ENCODE results near the gene ZAP70.

ZAP70 gene

DNA sequence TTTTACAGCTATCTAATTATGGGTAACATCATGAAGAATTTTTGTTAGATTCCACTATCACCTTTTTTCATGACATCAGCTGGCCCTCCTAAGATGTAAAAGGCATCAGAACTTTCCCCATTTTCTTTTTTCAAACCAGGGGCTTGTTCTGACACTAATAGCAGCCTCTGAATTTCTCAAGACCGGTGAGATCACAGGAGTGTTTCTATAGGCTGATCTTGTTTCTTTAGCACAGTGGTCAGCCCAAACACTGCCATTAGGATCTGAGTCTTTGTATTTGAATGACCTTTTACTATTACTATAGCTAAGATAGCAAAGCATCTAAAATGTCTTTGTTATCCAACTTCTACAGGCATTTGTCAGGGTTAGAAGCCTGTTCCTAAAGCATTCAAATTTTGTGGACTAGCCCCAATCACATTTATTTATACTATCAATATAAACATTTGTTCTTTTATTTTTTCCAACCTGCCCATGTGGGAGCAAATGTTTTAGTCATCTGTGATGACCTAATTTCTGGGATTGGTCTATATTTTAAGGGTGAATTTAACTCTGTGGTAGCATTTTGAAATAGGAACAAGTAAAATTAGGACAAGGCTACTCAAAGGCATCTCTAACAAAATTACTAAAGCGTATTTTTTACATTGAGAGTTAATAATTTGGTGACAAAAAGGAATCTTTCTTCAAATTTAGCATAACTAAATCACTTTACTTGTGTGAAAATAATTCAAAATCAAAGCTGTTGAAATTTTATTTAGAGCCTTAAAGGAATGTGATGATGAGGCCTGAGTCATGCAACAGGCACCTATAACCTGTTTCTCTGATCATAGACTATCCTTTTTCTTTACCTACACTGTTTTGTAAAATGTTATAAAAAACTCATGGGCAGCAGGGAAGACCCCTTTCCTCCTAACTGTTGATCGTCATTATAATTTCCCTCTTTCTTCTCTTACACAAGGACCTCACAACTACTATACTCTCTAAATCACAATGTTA is 39.3 kb downstream of the ZAP70 start:
- no peak for DNase-seq (ENCODE audit: low read depth)

DNA sequence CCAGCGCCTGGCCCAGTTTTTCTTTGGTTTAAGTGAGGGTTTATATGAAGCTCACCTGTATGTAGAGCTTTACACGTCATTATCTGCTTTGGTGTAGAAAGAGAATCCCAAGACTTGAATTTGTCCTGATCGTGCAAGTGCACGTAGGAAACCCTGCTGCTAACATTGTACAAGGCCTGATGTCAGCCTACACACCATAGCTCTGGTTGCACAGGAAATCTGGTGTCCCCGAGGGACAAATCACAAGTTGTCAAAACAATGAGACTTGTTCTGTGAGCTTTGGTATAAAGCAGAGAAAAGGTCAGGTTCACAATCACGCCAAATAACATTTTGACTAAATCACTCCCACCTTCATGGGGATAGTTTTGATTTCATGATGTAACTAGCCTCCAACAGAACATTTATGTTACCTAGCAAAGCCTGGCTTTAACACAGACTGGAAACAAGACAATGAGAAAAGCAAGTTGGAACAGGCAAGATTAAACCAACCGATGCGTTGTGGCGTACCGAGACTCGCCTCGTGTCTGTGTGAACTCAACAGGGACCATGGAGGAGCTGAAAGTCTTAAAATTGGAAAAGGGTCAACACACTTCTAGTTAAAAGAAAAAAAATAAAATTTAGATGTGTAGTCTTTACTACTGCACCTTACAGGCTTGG is 41.4 kb downstream of the ZAP70 start:
- DNase-seq (ENCODE audit: low read depth) = no peak

DNA sequence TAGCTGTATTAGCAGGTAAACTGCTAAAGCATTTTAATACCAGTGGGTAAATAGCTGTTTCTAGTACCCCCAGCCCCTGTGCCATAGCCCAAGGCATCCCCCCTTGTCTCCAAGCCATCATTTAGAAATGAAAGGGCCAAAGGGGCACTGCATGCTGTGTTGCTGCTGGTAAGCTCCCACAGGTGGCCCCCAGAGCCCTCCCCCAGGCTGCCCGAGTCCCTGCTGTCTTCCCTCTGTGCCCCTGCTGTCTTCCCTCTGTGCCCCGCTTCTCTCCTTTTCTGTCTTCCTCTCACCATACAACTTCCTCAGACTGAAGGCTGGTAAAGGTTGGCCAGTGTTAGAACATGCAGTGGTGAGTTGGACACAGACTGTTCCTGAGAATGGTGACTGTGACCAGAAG is 42.1 kb downstream of the ZAP70 start:
- DNase-seq (ENCODE audit: low read depth) = no peak

DNA sequence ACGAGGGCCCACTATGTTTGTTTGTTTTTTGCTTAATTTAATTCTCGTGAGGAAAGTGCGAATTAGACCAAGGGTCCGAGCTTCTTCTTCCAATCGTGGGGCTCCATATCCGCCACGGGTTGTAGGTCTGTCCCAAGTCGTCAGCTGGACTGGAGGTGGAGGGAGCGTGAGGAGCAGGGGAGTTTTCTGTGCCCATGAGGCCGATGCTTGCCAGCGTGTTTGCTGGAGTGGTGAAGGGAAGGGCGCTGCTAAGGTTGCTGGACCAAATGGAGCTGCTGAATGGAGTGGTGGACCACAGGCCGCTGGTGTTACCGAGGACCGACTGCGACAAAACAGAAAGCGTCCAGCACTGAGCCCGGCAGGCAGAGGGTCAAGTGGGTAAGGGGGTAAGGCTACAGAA is 43.7 kb downstream of the ZAP70 start:
- no peak for DNase-seq (ENCODE audit: low read depth)

DNA sequence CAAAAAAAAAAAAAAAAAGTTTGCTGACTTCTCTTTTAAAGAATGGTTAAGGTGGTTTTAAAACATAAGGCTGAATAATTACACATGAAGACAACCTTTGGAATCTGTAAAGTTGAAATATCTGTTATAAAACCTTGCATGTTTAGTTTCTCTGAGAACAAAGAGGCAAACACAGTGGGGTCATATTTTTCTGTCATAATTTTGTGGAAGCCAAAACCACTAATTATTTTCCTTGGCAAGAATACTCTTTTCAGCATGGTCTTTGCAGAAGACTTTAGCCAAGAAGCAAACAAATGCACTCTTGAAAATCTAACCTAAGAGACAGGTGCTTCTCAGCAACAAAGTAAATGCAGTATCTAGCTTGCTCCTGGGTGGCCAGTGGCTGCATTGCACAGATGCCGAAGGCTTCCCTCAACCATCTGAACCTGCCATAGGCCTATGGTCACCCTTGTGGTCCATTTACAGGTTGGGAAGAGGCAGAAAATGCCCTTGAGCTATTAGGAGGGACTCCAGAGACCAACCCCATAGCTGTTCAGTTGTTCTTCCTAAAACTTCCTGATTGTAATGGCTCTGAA is 44.8 kb downstream of the ZAP70 start:
- DNase-seq (ENCODE audit: low read depth) = no peak

DNA sequence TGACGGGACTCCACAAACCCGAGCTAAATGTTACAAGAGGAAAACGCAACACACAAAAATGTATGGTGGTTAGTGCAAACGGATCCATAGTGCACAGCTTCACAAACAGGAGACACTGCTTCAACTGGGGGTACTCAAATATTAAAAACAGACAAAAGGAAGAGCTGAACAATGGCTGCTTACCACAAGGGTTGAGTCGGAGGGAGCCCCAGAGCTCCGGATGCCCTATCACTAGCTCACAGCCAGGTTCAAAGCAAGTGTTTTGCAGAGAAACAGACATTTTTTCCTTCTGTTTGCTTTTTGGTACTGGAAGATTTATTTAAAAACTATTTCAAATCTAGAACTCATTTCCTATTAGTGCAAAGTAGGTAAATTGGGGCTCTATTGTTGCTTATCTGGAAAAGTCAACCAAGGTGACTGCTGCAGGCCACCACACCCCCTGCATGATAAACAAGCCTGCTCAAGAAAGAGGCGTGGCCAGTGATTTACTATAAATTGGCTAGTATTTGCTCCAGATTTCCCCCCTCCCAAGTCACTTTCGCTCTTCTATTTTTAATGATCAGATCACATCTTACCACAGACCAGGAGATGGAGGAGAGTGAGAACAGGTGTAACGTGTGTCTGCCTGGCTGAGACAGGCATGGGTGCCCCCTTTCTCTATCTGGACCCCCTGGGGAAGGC is 46.5 kb downstream of the ZAP70 start:
- no peak for DNase-seq (ENCODE audit: low read depth)

DNA sequence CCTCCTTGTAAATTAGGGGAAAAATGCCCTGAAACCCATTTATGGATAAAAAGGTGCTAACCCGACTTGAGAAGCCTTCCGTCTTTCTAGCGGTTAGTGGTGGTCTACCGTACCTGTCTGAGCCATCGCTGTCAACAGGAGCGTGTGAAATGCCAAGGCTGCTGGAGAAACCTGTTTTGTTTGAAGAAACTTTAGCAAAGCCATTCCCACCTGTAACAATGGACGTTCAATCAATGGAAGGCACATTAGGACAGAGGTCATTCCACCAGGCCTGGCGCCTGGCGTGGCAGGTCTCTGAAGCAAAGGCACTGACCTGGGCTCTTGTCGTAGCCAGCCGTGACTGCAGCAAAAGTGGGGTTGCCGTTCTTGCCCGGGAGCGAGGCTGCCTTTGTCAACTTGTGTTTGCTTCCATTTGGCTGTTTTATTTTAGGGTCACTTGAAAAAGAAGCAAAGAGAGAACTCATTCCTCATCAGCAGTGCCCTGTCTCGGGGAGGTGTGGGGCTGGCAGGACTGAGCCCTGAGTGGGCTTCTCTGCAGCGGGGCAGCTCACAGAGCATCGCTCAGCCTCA is 47.2 kb downstream of the ZAP70 start:
- DNase-seq (ENCODE audit: low read depth) = no peak

DNA sequence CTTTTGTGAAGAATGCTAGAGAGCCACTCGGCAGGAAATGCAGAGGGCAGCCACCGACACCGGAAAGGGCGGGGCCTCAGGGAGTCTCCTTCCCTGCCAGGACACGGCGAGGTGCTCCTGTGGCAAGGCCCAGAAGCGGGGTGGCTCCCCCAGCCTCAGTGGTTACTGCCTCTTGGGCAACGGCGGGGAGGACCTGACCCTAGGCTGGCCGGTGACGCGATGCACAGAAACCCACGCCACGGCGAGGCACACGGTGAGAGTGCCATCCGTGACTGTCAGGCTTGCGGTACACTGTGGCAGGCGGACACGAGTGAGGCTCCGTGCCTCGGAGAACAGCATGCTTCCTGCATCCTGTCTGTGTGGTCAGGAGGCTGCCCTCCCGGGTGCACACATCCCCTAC is 47.8 kb downstream of the ZAP70 start:
- DNase-seq (ENCODE audit: low read depth) = no peak

DNA sequence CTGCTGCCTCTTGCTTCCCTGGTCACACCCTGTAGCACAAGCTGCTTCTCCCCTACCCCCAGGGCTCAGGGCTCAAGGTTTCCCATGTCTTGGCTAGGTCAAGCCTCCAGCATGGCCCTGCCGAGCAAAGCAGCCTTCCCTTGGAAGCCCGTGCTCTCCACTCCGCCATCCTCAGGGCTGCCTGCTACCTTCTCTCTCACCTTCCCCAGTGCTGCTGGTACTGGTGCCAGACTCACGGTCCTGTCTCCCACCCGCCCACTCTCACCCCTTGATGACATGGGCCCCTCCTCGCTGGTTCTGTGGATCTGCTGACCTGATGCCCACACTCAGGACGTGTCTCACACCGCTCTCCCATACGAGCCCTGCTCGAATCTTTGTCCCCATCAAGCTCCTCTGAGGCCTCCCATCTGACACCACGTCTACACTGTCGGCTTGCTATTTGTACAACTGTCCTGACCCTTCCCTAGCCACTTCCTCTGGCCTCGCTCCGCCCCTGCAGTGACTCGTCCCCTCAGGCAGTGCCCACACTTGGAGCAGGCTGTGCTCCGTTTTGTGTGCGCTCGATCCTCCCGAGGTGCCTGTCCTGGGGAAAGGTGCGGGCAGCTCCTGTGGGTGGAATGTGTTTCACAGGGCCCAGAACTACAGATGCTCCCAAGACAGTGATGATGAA is 49.9 kb downstream of the ZAP70 start:
- DNase-seq (ENCODE audit: low read depth) = no peak

DNA sequence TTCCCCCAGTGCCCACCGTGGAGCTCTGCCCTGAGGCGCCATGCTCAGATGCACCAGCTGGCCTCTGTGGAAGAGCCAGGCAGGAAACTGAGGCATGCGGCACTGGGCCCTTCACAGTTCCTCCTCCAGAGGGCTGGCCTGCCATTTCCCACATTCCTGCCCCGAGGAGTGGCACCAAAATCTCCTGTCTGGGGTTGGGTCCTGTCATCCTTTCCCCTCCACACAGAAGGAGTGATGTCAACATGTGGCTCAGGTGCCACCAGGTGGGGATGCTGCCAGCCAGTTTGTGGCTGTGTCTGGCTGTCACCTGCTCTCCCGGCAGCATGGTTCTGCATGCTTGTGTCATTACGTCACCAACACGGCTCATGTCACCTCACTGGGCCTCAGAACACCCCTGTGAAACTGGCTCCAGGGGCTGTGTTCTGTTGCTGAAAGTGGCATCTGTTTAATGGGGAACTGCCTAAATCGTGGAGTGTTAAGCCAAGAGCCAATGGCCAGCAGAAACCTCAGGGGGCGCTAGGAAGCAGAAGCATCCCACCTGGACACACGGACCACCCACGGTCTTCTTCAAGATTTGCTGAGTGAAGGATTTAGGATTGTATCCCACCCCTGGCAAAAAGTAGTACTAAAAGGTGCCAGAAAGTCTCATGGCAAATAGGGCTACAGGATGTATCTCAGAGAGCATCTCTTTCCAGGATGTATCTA is 51.3 kb downstream of the ZAP70 start:
- no peak for DNase-seq (ENCODE audit: low read depth)

DNA sequence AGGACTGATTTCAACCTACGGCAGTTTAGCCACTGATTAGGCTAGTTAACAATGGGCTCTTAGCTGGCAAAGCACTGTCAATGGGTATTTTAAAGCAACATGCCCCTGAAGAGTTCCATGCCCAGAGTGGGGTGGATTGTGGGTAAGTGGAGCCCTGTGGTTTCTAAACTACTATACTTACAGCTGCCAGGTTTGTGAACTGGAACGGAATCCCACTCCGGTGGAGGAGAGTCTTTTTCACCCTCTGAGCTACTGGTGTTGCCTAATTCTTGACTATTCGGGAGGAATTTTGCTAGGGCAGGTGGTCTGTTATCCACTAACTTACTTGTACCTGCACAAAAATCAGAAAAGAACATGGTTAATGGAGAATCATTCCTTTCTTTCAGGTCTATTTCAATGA is 52.6 kb downstream of the ZAP70 start:
- DNase-seq (ENCODE audit: low read depth) = no peak

DNA sequence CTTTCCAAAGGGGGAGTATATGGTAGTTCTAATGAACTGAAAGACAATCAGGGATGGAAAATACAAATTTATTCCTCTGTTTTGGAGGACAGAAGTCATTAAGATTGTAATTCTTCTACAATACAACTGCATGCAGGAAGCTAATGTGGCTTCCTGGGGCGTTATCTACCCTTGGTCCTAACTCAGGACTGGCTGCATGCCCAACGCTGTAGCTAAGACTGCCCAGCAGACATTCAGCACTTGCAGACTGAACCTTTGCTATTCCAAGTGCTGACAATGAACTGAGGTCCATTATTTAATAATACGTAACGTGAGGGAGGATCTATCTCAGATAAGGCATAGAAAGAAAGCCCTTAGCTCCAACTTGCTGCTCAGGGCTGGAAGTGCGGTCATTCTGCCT is 53.2 kb downstream of the ZAP70 start:
- DNase-seq (ENCODE audit: low read depth) = no peak

DNA sequence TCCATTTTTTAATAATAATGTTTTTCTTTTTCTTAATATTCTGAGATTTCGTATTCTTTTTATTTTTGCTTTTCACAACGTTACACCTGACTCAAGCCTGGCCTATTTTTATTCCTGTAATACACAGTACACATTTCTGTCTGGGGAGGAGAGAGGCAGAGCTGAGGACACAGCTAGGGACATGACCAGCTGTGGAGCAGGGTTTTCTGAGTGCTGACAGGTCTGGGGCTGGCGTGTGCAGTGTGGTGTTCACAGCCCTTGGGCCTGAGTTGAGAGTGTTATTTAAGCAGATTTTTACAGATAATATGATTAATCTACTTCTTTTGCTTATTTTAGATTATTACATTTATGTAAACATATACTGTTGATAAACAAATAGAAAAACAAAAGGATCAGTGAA is 55.9 kb downstream of the ZAP70 start:
- DNase-seq (ENCODE audit: low read depth) = no peak

DNA sequence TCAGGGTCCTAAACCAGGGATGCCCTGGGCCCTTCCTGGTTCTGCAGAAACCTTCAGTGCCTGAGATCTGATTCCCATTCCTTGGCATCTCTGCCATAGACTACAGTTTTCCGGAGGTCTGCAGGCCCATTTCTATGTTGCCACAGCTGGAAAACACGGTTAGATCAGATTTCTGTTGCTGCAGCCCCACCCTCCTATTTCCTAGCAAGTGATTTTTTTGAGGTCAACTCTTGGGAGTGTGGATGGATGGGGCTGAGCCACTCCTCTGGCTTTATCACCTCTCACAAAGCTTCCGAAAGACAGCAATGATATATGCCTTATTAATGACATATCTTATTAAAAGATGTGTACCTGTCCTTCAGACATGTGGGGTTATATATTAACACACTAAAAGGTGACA is 56.3 kb downstream of the ZAP70 start:
- no peak for DNase-seq (ENCODE audit: low read depth)

DNA sequence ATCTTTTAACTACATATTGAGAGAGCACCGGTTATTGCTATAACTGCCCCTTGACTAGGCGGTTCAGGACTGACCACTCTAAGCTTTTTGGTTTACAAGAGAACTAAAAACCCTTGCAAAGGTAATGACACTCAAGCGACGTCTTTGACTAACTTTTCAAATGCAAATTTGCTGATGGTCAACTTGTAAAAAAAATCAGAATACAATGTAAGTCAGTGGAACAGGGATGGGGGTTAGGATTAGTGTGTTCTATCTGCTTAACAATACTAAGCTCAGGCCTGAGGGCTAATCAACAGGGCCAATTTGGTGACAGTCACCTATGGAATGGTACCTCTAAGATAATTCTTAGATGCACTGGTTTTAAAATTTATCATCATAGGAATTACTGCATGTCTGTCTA is 57.1 kb downstream of the ZAP70 start:
- no peak for DNase-seq (ENCODE audit: low read depth)

DNA sequence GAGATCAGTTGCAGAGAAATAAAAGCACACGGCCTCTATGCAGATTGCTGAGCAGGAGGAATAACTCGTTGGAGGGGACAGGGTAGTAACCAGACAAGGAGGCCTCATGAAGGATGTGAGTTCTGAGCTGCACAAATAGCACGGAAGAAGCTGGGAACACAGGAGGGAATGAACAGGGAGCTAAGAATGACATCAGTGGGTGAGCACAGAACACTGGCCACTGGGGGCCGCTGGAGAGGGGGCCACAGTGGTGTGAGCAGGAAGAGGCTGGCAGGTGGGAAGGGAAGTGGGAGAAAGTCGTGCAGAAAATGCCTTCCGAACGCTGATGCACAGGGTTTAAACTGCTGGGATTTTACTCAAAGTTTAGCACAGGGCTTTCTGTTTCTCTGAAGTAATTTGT is 61.0 kb downstream of the ZAP70 start:
- no peak for DNase-seq (ENCODE audit: low read depth)

DNA sequence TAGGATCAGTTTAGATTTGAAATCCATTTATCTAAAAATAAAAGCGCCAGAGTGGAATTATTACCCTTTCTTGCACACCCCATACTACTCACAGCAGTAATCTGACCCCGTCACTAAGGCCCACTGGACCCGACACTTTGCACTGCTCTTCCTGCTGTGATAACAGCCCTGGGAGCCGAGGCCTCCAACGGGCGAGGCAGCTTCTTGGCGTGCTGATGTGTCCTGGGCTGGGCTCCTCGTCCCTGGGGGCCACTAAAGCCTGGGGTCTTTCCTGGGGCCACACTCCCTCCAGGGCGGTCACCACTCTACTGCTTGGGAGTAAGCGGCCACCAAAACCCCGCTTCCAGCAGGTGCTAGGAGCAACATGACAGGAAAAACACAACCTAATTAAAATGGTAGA is 61.7 kb downstream of the ZAP70 start:
- DNase-seq (ENCODE audit: low read depth) = no peak

DNA sequence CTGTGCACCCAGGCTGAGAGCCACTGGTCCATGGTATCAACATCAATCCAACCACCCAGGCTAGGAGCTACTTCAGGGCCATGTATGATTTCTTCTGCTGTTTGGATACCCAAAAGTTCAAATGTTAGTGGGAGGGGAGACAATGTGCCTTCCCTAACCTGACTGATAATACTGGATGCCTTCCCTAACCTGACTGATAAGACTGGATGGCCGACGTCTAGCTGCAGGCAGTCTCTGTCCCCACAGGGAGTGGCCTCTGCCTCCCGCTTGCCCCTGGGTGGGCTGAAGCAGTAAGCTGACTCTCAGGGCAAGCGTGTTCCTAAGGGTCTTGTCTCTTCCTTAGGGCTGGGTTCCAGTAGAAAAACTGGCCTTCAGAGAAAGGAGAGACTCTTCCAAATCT is 65.8 kb downstream of the ZAP70 start:
- no peak for DNase-seq (ENCODE audit: low read depth)

DNA sequence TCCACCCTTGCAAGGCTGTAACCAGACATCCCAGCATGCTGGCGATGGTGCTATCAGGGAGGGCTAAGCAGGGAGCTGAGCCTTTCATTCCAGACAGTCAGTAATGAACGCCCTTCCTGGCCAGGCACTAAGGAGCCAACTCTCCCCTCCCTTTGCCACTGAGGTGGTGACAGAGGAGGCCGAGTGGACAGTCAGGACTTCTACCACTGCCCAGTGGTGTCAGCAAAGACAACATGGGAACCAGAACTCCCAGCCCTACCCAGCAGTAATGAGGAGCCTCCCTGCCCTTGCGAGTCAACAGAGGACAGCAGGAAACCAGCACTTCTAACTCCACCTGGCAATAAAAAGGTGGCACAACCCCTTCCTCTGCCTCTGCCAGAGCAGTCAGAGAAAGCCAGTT is 68.6 kb downstream of the ZAP70 start:
- DNase-seq (ENCODE audit: low read depth) = no peak

DNA sequence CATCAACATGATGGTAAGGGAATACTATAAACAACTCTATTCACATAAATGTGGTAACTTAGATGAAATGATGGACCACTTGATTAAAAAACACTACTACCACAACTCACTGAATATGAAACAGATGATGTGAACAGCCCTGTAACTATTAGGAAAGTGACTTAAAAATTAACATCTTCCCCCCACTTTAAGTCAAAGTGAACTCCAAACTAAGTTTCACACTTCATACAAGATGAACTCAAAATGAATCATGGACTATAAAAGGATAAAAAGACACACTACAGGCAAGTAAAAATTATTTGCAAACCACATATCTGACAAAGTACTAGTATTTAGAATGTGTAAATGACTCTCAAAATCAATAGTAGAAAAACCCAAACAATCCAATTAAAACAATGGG is 71.6 kb downstream of the ZAP70 start:
- no peak for DNase-seq (ENCODE audit: low read depth)

DNA sequence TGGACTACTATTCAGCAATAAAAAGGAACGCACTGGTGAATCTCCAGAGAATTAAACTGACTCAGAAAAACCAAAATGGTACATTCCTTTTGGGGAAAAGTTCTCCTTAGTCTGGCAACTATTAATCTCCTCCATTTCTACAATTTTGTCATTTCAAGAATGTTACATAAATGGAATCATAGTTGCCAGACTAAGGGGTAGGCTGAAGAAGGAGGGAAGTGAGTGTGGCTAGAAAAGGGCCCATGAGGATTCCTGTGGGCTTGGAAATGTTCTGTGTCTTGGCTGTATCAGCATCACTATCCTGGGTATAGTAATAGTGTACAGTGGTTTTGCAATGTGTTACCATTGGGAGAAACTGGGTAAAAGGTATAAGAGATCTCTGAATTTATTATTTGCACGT is 72.4 kb downstream of the ZAP70 start:
- DNase-seq (ENCODE audit: low read depth) = no peak

All from stimulated activated CD8-positive, alpha-beta memory T cell treated with anti-CD3 and anti-CD28 coated beads, Interleukin-15, amount 100 ng/mL, for 1 hour (primary cell).